Ramos (cell line): ENCODE data around the gene CHMP4B.

Source experiments
- in situ Hi-C: fragments of 300-500 bp; cut with MboI; formaldehyde crosslinking; loops from one replicate; pipeline ENCODE4 v1.14.3; 2022; ENCODE audit warnings: low sequenced_read_pairs; ENCODE audit not compliant: unreplicated experiment

The CHMP4B gene

DNA sequence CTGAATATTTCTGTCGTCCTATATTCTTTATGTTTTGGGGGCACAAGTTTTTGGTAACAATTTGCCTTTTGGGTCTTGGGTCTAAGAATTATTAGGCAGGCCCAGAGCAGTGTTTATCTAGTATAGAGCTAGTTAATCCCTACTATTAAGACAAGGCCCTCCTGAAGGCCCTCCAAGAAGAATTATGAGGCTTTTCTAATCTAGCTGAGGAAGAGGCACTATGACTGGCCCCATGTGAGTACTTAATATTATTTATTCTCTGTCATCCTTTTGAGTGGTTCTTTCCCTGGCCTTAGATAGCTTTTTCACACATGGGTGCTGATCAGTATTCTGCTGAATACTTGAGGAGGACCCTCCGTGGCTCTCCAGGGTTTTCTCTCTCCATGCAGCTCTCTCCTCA is 25.1 kb downstream of the CHMP4B start:
- in situ Hi-C loops: no loop called here

DNA sequence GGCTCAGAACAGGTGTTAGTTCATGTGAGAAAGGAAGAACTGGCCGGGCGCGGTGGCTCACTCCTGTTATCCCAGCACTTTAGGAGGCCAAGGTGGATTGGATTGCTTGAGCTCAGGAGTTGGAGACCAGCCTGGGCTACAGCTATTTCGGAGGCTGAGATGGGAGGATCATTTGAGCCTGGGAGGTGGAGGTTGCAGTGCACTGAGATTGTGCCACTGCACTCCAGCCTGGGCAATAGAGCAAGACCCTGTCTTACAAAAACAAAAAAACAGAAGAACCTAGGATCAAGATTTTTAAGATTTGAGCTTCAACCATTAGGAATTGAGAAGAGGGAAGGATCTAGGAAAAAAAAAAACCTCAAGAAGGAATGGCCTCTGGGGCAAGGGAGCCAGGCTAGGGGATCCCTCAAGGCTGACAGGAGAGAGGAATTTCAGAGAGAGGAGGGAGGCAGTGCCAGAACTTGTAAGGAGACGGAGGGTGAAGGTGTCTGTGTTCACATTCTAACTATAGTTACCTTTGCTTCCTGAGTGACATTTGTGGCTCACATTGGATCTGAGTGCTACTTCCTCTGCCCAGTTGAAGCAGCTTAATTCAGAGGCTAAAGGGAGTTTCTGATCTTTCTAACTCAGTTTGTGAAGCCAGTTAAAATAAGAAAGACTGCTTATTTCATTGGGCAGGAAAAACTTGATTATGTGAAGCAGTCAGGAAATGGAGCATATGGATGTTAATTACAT is 26.1 kb downstream of the CHMP4B start:
- in situ Hi-C loops: no loop called here

DNA sequence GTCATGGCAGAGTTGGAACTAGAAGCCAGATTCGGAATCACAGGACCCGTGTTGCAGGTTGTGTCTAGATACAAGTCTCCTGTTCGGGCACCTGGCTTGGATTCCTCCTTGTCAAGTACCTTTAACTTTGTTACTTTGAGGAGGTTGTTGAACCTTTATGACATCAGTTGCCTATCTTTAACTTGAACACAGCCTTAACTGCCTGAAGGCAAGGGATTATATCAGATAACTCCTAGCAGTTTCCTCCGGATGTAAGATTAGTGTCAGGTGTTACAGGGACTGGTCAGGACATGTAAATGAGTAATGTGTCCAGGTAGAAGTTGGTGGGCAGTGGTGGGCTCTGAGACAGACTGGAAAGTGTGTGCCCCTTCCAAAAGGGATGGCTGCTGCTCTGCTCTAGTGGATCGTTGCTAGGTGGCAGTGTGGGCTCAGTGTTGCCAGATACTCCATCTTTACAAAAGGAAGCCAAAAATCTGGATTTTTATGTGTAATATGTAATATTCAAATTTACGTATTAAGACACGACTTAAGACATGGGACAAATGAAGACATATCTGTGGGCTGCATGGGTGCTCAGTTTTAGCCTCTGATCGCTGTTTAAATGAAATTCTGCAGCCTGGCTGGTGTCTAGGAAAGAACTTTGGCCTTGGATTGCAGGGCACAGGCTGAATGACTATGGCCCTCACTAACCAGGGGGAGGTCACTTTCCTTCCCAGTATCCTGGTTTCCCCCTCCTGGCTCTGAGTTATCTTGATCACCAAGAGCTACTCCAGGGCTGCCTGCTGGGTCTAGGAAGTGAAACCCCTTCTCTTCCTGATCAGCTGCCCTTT is 27.1 kb downstream of the CHMP4B start:
- in situ Hi-C loops: no loop called here

DNA sequence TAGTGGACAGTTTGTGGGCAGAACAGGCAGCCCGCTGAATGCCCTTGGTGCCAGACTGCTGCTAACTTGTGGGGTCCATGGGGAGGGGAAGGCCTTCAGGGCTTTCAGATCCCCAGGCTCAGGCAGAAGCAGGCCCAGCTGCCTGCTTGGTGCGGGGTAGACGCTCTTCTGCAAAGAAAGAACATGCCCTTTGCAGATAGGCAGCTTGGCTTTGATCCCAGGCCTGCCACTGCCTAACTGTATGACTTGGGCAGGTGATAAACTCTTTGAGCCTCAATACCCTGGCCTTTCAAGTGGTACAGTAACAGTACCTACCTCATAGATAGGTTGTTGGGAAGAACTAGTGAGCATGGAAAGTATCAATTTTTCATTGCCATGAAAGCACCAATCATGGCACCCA is 28.4 kb downstream of the CHMP4B start:
- in situ Hi-C loops: no loop called here

DNA sequence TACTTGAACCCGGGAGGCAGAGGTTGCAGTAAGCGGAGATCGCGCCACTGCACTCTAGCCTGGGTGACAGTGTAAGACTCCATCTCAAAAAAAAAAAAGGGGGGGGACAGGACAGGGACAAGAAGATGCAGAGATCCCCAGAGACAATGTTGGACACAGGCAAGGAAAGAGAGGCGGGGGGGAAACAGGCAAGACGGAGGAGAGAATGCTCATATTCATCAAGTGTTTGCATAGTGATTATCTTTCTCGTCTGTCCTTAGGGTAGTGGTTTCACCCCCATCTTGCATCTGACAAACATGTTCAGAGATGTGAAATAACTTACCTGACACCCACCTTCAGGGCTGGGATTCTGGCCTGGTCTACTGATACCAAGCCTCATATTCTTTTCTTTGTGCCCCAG is 29.0 kb downstream of the CHMP4B start:
- in situ Hi-C loops: no loop called here

DNA sequence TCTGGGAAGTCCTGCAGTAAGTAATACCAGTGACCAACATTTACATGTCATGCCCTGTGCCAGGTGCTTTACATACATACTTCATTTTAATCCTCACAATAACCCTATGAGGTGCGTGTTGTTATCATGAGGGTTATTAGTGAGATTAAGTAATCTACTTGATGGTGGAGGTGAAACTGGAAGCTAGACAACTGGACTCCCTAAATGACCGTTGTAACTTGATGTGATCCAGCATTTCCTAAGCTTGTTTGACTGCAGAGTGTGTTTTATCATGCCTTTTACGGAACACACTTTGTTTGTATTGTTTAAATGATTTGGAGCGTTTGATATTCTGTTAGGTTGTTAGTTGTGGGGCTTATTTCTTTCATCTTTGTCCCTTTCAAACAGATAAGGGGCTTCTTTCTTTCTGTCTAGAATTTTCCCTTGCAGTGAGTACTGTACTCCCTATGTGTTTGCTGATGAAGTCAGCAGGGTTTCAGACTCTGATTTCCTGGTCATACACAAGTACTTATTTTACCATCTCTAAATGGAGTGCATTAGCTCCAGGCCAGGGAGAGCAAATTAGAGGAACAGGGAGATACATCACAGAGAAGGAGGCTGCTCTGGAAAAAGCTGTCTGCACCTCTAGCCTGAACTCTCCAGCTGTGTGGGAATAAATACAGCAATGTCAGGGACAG is 29.7 kb downstream of the CHMP4B start:
- in situ Hi-C loops: no loop called here

DNA sequence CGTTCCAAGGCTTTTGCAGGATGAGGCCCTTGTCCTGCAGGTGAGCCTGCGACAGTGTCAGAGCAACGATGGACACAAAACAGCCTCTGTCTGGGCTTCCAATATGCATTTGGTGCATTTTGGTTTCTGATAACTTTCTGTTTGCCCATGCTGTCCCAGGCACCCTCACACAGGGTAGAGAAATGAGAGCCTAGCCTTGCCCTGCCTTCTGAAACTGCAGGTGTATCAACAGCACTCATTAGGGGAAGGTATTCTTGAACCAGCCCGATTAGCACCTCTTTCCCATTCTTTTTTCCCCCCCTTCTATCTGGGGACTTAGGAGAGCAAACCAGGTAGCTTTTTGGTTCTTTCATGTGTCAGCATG is 30.3 kb downstream of the CHMP4B start:
- in situ Hi-C loops: no loop called here

DNA sequence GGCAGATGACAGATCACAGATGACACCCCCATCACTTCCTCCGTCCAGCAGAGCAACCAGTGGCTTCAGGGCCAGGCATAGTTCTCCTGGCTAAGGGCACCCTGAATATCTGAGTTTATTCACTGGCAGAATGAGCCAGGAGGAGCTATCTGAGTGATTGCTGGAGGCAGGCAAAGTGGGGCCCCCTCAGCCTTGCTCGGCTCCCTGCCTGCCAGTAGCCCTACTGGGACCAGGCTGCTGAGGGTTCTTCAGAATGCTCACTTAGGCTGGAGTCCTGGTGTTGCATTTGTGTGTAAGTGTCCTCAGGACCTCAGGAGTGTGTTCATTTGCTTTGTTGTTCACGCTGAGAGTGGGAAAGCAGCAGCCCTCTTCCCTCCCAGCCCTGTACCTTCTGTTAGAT is 31.2 kb downstream of the CHMP4B start:
- in situ Hi-C loops: no loop called here

DNA sequence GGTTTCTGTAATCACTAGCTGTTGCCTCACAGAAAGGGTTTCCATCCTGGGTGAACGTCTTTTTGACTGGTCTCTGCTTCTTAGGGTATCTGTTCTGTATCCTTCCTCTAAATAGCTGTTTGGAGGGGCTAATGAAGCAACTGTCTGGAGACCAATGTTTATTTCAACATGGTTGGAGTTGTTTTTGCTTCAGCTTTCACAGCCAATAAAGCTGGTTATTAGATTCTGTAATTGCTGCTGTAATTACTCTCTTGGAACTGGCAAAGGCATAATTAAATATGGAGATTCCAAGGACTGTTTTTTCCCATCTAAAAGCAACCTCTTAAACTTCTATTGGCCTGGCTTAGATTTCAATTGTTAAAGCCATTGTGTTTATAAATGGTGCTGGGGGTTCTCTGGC is 31.9 kb downstream of the CHMP4B start:
- in situ Hi-C loops: no loop called here

DNA sequence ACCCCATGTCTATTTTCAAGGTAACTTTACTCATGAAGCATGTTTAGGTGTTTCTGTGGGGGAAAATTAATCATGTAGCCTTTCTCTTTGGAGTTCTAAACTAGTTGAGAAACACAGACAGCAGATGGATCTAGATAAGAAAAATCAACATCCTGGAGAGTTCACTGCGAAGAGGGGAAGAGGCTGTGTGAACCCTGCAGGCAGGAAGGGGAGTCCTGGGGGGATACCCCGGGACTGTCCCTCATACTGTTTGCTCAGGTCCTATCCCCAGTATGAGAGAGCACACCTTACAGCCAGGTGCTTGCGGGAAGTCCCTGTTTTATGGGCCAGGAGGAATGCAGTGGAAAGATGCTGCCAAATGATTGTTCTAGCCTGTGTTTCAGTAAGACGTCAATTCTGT is 32.7 kb downstream of the CHMP4B start:
- in situ Hi-C loops: no loop called here

DNA sequence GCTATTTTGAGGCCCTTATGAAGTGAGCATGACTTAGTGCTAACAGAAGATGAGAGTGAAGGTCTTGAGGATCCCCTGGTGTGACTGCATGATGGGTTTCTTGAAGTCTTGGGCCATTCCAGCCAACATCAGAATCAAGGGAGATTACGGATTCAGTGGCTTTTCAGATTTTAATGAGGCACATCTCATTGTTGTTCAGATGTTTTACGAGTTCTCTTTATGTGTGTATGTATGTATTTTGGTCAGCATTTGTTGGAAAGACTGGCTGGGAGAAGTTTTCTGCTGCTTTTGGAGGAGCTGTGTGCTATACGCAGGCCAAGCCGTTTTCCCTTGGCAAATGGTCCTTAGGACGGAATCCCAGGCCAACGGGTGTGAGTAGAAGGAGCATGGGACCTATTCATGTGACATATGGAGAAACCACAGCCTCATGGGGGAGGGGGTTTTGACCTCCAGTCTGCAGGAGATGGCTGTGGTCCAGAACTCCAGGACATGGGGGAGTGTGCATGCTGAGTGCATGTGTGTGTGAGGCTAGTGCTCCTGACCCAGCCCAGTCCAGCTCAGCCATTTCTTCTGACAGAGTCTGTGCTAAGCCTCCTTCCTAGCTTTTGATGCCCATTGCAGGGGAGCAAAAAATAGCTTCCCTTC is 35.3 kb downstream of the CHMP4B start:
- in situ Hi-C loops: no loop called here

DNA sequence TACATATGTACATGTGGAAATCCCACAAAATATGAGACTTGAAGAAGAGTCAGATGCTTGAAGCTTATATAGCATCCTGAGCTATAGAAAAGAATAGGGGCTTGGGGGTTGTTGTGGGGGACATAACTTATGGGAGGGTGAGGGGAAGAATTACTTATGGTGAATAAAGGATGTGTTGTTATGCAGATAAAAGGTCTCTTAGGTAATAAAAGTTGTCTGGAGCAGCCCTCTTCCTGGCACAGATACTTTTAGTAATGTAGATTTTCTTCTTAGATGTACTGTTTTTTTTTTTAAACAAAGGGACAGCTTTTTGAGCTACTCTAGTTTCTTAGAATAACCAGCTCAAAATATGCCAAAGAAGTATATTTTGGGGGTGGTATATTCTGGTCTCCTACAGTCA is 35.9 kb downstream of the CHMP4B start:
- in situ Hi-C loops: no loop called here

DNA sequence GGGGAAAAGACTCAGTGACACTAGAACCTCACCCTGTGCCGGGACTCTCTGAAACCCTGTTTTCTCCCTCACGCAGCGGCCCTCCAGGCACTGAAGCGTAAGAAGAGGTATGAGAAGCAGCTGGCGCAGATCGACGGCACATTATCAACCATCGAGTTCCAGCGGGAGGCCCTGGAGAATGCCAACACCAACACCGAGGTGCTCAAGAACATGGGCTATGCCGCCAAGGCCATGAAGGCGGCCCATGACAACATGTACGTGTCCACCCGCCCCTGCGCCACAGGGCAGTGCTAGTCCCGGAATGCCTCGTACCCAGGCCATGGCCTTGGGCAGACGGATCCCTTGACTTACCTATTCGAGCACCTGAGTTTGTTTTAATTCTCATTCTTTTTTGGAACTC is 37.2 kb downstream of the CHMP4B start:
- in situ Hi-C loops: no loop called here

DNA sequence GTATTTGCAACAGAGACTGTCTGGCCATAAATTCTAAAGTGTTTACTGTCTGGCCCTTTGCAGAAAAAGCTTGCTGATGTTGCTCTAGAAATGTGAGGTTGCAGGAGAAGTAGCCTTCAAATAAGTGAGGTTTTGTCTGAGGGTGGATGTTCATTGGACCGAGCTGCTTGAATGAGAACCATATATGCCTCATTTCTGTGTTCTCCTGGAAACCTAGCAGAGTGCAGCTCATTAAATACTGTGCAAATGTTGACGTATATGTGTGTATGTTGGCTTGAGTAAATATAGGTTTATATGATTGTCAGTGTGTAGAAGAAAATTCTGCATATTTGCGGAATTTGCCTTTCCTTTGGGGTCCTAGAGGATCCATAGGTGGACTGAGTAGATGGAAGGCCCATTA is 39.0 kb downstream of the CHMP4B start:
- in situ Hi-C loops: no loop called here

DNA sequence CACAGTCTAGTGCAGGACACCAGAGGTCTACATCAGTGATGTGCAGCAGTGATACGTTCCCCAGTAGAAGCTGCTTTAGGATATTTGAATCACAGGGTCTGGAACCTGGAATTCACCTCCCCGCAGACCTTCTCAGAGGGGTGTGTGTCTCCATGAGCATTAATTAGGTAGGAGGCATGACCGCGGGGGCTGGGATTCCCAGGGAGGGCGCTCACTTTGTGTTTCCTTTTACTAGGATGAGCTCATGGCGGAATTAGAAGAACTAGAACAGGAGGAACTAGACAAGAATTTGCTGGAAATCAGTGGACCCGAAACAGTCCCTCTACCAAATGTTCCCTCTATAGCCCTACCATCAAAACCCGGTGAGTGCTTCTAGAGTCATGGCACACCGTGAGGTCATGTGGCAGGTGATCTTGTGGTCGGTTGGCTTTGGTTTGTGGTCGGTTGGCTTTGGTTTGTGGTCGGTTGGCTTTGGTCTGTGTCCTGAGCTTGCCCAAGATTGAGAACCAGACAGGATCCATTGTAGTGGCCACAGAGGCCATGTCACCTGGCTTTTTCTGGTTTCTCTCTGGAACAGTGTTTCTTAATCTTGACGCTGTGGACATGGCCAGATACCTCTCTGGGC is 40.8 kb downstream of the CHMP4B start:
- in situ Hi-C loops: no loop called here

DNA sequence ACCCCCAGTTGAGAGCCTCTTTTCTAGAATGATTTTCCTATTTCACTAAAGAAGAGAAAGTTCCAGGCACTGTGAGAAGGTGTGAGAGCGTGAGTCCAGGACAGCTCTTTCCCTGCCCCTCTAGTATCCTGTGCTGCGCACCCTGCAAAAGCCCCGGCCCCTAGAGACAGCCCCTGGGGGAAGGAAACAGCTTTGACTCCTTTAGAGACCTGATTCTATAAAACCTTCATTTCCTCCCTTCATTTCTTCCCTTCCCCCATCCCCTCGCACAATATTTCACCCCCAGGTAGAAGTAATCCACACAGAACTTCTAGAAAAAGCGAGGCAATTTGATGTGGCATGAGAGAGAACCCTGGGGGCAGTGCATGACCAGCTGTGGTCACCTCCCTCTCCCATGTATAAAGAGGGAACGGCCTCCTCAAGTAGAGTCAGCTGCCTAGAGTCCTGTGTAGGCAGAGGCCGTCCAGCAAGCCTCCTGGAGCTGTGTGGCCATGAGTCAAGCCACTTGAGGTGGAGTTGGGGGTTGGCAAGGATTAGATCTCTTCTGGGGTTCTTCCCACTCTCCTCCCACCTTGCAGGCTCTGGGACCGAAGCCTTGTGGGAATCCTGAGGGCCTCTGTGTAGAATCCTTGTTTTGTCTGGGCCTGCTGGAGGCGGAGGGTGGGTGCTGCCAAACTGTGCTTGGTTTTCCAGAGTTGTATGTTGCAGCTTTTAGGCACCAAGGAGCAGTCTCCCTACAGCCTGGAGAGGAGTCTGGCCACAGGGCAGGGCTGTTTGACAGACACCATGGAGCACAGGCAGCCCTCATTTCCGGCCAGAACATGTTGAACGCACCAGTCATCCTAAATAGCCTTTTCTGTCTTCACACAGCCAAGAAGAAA is 41.7 kb downstream of the CHMP4B start:
- in situ Hi-C loops: no loop called here

DNA sequence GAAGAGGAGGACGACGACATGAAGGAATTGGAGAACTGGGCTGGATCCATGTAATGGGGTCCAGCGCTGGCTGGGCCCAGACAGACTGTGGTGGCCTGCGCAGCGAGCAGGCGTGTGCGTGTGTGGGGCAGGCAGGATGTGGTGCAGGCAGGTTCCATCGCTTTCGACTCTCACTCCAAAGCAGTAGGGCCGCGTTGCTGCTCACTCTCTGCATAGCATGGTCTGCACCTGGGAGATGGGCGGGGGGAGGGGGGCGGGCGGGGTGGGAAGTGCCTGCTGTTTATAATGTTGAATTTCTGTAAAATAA is 42.3 kb downstream of the CHMP4B start:
- in situ Hi-C loops: no loop called here

DNA sequence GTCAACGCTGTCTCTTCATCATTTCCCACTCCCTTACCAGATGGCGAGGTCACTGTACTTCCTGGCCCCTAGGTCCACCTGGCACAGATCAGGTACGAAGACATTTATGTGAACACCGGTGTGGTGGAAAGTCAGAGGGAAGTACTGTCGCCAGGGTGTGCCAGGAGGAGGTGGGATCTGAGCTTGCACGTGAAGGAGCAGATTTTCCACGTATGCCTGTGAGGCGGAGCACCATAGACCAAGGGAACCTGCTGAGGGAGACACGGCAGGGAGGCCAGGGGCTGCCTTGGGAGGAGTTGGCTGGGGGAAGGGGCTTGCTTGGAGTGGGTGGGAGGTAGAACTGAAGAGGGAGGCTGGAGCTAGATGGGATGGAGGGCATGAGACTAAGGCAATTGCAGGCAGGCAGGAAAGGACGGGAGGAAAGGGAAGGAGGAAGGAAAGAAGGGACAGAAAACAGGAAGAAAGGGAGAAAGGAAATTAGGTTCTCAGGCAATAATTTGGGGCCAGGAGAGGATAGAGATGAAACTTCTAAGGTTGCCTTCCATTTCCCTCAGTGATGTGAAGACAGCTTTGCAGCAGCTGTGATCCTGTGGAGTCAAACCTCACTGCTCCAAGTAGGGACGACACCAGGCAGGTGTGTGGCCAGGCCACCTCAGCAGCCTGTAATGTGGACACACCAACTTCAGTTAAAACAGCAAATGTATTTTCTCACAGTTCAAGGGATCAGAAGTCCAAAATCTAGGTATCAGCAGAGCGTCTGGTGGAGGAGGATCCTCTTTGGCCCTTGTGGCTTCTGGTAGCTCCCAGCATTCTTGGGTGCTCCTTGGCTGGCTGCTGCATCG is 46.8 kb downstream of the CHMP4B start:
- in situ Hi-C loops: loop anchor here (5.0 kb wide), 1 partner anchor 264 kb away; no protein-coding TSS in a partner anchor

DNA sequence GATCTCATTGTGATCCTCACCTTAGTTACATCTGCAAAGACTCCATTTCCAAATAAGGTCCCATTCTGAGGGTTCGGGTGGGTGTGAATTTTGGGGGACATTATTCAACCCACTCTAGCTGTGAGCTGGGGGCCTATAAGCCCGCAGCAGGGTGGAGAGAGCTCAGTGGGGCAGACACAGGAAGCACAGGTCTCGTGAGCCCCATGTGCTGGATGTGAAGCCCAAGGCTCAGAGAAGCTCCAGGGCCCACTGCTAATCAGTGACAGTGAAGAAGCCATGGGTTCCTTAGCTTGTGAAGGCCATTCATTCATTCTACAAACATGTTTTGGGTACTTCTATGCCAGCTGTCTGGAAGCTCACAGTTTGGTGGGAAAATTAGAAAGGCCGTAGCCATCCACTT is 47.5 kb downstream of the CHMP4B start:
- in situ Hi-C loops: loop anchor here (5.0 kb wide), 1 partner anchor 264 kb away; no protein-coding TSS in a partner anchor
